Activated CD4-positive, alpha-beta T cell treated with anti-CD3 and anti-CD28 coated beads for 1 hour (primary cell): ENCODE measurements around the gene FAM217A.

ENCODE experiments used
- DNase-seq: peaks from one replicate; pipeline ENCODE4 v3.0.0-alpha.2; 2020

Gene FAM217A

GRCh38 chr6:4021133-4021853, 57.6 kb downstream of the FAM217A start:
- peak; percentile 72 for DNase-seq

GRCh38 chr6:4020822-4021132, 58.2 kb downstream of the FAM217A start:
- no peak for DNase-seq

- DNase-seq: no peak
Measured at GRCh38 chr6:4018924-4019236, 60.1 kb downstream of the FAM217A start.
